HG03097 (cell line): ENCODE results near the gene SF3B1.
"Not testable (repeated sequence)": the region's sequence is repeated elsewhere in the genome, so short reads cannot be mapped to it uniquely, and the experiment has no call there.

Source experiments
- ATAC-seq: cut with Tn5 transposase; IDR thresholded peaks from one replicate; pipeline ENCODE4 v1.9.1; 2021; ENCODE audit not compliant: unreplicated experiment, low FRiP score

The SF3B1 gene

DNA sequence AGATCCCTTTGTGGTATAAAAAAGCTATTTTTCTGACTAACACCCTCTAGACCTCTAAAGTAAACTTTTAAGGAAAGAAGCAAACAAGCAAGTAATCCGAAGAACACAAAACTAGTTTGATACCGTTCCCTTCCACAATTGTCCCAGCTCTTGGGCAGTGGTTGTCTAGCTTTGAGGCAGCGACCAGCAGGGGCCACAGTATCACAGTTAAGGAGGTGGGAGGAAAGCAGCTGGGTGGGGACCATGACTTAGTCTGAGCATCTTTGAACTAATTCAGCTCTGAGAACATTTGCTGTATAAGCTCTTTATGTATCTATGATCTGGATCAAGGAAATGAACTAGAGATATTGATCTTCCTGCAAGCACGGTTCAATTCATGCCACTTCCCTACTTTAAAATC is 51.0 kb downstream of the SF3B1 start:
- no peak for ATAC-seq

DNA sequence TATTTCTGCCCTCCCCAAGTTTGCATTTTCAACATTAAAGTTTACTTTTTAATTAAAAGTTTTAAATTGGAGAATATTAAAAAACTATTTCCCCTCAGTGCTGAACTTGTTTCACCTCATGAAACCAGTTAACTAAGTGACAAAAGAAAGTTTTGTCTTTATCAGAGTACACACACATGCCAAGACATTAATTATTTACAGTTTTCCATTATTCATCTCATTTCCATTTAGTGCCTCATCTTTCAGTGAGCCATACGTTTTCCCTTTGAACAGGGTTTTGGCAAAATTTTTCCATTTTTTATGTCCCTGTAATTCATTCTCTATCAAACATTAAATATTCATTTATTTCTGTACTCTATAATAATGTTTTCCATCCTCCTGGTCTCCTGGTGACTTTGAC is 53.2 kb downstream of the SF3B1 start:
- ATAC-seq: no peak

DNA sequence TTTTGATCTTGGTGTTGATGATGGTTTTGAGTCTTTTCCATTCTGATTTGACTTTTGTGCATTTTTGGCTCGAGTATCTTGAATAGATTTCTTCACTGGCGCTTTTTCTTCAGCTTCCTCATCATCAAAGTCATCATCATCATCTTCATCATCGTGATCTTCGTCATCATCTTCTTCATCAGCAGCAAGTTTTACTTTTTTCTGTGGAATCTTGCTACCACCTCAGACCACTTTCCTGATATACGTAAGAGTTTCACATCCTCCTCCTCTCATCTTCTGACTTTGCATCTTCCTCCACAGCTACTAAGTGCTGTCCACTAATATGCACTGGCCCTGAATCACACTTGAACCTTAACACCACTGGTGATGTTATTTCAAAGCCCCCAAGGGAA is 54.9 kb downstream of the SF3B1 start:
- ATAC-seq: not testable (repeated sequence)

GRCh38 chr2:197379308-197379917 is 55.4 kb downstream of the SF3B1 start:
- ATAC-seq: not testable (repeated sequence)

- no peak for ATAC-seq
Observed at GRCh38 chr2:197378494-197379307, 56.1 kb downstream of the SF3B1 start.

GRCh38 chr2:197378086-197378485 is 56.7 kb downstream of the SF3B1 start:
- no peak for ATAC-seq

DNA sequence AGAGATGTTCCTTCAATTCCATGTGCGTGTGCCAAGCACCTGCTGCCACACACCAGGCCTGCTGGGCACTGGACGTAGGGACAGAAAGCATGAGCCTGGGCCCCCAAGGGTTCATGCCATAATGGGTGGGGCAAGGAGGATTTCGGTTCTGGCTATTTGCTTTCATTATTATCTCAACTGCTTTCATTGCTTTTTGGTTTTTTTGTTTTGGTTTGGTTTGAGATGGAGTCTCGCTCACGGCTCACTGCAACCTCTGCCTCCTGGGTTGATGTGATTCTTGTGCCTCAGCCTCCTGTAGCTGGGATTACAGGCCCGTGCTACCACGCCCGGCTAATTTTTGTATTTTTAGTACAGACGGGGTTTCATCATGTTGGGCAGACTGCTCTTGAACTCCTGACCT is 57.2 kb downstream of the SF3B1 start:
- ATAC-seq: no peak

GRCh38 chr2:197372592-197372991 is 62.2 kb downstream of the SF3B1 start:
- no peak for ATAC-seq

DNA sequence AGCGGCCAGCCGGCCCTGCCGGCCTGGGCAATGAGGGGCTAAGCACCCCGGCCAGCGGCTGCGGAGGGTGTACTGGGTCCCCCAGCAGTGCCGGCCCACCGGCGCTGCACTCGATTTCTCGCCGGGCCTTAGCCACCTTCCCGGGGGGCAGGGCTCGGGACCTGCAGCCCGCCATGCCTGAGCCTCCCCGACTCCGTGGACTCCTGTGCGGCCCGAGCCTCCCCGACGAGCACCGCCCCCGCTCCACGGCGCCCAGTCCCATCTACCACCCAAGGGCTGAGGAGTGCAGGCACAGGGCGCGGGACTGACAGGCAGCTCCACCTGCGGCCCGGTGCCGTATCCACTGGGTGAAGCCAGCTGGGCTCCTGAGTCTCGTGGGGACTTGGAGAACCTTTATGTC is 64.2 kb downstream of the SF3B1 start:
- not testable (repeated sequence) for ATAC-seq

DNA sequence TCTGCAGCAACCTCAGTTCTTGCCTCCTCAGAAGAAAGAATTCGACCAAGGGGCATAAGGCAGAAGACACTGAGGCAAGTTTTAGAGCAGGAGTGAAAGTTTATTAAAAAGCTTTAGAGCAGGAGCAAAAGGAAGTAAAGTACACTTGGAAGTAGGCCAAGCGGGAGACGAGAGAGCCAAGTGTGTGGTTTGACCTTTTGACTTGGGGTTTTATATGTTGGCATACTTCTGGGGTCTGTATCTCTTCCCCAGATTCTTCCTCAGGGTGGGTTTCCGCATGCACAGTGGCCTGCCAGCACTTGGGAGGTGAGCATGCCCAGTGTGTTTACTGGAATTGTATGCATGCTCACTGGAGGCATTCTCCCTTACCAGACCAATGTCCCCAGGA is 64.9 kb downstream of the SF3B1 start:
- no peak for ATAC-seq

DNA sequence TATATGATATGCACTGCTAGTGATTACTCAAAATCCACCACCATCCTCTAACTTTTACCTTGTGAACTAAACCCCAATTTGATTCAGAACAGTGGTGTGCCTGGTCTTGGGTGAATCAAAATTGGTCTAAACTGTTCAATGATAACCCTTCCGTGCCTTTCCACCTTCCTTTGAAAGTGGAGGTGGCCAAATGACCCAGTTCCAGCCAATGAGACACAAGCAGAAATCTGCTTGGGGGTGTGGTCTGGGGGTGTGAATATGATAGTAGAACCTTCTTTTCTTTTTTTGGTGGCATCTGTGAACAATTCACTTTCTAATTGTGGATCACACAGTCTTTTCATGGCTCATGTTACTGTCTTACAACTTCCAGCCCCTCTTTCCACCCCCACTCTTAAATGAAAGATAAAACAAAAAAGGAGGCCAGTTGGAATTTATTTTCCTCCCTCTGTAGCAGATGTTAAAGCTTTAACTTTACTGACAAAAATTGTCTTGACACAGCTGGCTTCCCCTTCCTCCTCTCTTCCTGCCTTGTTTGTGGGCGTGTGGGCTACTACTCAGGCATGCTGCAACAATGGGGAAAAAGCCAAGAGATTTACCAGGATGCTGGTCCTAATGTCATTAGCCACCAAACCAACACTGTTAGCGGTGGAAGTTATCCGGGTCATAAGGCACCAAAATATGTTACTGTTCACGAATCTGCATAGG is 65.4 kb downstream of the SF3B1 start:
- no peak for ATAC-seq

DNA sequence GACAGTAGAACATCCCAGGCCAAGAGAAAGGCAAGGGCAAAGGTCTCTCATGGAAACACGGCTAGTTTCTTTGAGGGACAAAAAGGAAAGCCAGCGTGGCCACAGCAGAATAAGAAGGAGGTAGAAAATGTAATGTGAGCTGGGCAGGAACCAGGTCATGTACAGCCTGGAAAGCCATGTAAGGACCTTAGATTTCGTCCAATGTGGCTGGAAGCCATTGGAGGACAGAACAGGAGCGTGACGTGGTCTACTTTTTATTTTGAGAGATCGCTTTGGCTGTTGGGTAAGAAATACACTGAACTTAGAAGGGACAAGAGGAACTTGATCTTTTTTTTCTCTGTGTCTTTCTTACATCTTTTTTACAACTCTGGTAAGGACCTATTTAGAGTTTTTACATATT is 66.4 kb downstream of the SF3B1 start:
- ATAC-seq: no peak

- ATAC-seq: no peak
Observed at GRCh38 chr2:197363998-197364397, 70.8 kb downstream of the SF3B1 start.

GRCh38 chr2:197360744-197361156 is 74.1 kb downstream of the SF3B1 start:
- ATAC-seq: no peak

DNA sequence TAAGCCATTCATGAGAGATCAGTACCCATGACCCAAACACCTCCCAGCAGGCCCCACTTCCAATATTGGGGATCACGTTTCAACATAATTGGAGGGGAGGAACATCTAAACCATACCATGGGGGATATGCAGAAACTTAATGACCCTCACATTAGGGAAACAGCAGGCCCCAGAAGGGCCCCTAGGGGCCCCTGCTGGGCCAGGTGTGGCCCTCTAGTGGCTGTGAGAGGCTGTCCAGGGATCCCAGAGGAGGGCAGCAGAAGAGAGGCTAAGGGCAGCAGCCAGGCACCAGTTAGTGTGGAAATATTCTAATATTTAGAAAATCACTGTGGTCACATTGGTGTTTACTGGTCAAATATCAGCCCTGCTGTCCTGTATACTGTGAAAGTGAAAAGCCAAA is 75.0 kb downstream of the SF3B1 start:
- ATAC-seq: no peak

DNA sequence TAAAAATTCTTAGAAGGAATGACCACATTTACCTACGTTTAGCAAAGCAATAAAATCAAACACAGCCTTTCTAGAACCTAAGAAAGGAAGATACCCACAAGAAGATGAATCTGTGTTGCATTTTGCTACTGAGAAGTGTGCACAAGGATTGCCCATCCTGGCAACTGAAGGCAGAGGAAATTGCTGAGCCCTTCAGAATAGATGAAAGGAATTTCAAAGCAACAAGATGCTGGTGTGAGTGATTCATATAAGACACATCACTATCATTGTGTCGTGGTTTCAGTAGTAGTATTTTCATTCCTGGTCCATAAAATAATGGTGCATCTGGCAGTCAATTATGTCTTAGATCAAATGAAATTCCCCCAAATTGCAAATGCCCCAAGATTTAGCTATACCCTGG is 75.9 kb downstream of the SF3B1 start:
- no peak for ATAC-seq

- no peak for ATAC-seq
Observed at GRCh38 chr2:197357986-197358385, 76.8 kb downstream of the SF3B1 start.

GRCh38 chr2:197356136-197356535 is 78.7 kb downstream of the SF3B1 start:
- no peak for ATAC-seq

DNA sequence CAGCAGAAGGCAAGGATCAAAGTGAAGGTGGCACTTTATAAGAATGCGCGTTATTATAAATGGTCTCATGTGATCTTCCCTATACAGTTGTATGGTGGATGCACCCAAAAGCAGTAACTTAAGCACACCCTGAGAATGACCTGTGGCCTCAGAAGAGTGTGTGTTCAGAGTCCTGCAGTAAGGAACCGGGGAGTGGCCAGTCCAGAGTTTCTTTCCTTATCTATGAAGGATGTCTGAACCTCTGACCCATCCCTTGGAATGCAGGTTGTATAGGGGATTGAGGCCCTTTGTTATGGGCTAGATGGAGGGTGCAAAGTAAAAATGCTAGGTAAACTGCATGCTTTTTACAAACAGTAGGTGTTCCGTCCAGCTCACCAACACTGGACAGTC is 80.7 kb downstream of the SF3B1 start:
- no peak for ATAC-seq

DNA sequence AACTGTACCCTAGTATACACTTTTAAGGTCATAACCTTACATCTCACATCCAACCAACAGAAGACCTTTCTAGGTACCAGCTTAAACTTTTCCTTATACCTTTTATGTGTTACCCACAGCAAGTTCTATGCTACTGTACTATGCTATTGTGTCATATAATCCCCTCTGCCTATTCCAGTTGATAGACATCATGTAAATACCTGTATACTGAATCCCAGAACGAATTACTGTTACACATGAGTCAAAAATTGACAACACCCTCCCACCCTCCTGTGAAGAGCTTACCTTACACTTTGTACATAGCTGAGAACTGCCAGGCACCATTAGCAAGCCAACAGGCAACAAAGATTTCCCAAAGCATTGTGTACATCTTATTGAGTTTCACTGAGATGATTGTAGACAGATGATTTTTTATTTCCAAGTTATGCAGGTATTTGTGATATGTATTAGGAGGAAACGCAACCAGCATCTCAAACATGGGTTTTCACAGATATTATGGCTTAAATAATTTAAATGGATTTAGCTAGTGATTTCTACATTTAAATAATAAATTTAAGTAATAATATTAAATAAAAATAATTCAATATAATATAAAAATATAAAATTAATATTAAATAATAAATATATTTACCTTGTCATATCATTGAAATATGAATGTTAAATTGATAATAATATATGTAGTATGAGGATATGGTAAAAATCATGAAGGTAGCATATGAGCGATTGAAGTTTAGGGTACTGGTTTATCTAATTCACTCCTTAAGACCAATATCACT is 81.2 kb downstream of the SF3B1 start:
- ATAC-seq: no peak

GRCh38 chr2:197349699-197350098 is 85.1 kb downstream of the SF3B1 start:
- no peak for ATAC-seq
